Gastroesophageal sphincter (tissue), 3 donors: ENCODE measurements around the gene SCARF1.

Source experiments
- CTCF ChIP-seq, 4 experiments: fragments of 200-600 bp in 2 of 4; fragments of 450-650 bp in 2 of 4; sonication (generic) in 1 of 4; IDR thresholded peaks; one replicate each; pipeline ENCODE4 v1.5.1; 2017 to 2019; ENCODE audit warnings: antibody characterized with exemption in 4 of 4, mild to moderate bottlenecking in 2 of 4, moderate library complexity in 2 of 4
- POLR2A ChIP-seq, 2 donors: fragments of 450-650 bp; IDR thresholded peaks; one replicate each; pipeline ENCODE4 v1.6.1; 2017; ENCODE audit warnings: antibody characterized with exemption in 2 of 2, mild to moderate bottlenecking in 2 of 2, moderate library complexity in 1 of 2

- TF ChIP-seq POLR2A (IDR thresholded peaks at IDR 0.05) (no peak), CTCF (IDR thresholded peaks at IDR 0.05) (no peak)
Observed at GRCh38 chr17:1693339-1693738, 47.8 kb upstream of the SCARF1 start.
